Measurements from ENCODE around the gene ANLN. TPM values are rescaled to one million over a fixed set of nuclear protein-coding genes. Genes with fewer than 3 reads are reported as not detected.
A peak's percentile ranks its signal among the peaks of the same experiment; 100 is the strongest.

The ANLN gene, protein sequence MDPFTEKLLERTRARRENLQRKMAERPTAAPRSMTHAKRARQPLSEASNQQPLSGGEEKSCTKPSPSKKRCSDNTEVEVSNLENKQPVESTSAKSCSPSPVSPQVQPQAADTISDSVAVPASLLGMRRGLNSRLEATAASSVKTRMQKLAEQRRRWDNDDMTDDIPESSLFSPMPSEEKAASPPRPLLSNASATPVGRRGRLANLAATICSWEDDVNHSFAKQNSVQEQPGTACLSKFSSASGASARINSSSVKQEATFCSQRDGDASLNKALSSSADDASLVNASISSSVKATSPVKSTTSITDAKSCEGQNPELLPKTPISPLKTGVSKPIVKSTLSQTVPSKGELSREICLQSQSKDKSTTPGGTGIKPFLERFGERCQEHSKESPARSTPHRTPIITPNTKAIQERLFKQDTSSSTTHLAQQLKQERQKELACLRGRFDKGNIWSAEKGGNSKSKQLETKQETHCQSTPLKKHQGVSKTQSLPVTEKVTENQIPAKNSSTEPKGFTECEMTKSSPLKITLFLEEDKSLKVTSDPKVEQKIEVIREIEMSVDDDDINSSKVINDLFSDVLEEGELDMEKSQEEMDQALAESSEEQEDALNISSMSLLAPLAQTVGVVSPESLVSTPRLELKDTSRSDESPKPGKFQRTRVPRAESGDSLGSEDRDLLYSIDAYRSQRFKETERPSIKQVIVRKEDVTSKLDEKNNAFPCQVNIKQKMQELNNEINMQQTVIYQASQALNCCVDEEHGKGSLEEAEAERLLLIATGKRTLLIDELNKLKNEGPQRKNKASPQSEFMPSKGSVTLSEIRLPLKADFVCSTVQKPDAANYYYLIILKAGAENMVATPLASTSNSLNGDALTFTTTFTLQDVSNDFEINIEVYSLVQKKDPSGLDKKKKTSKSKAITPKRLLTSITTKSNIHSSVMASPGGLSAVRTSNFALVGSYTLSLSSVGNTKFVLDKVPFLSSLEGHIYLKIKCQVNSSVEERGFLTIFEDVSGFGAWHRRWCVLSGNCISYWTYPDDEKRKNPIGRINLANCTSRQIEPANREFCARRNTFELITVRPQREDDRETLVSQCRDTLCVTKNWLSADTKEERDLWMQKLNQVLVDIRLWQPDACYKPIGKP
- polyA plus RNA-seq (2011; rRNA removed) (34.0 and 46.6 TPM in 2 replicates), polyA minus RNA-seq (2011; rRNA and poly(A)+ RNA removed) (63.2 and 89.2 TPM in 2 replicates)

GRCh38 chr7:36389371-36390198 is at the start of gene ANLN:
Gene ANLN (plus strand): TSS chr7:36389862. CDS start chr7:36390027, 165 bp downstream.
- Histone ChIP-seq H3K27ac (ENCODE audit: low read depth, low read length) (peak within 1 kb of the TSS; percentile 49), H3K9me3 (ENCODE audit: control insufficient read depth, insufficient read depth, low read length) (no peaks in the 10 kb centered on the region), H3K27me3 (ENCODE audit: control insufficient read depth, insufficient read depth, low read length) (no peaks in the 10 kb centered on the region), H3K4me3 (ENCODE audit: low read depth, low read length) (peak within 1 kb of the TSS; percentile 86)
- DNase-seq (ENCODE audit: low read depth, low spot score), result peak; percentile 79
- CTCF ChIA-PET, result interaction anchor here (0.8 to 4.9 kb wide), 3 partner anchors 23 to 51 kb away, joined by 3 to 31 read pairs (median 19); a partner anchor contains a TSS
- POLR2A ChIA-PET, result interaction anchor here (0.6 to 2.0 kb wide), 5 partner anchors 11 to 701 kb away, joined by 3 to 6 read pairs (median 3); partner anchors contain the start of gene SEPTIN7
- TF ChIP-seq, protein P1, sequence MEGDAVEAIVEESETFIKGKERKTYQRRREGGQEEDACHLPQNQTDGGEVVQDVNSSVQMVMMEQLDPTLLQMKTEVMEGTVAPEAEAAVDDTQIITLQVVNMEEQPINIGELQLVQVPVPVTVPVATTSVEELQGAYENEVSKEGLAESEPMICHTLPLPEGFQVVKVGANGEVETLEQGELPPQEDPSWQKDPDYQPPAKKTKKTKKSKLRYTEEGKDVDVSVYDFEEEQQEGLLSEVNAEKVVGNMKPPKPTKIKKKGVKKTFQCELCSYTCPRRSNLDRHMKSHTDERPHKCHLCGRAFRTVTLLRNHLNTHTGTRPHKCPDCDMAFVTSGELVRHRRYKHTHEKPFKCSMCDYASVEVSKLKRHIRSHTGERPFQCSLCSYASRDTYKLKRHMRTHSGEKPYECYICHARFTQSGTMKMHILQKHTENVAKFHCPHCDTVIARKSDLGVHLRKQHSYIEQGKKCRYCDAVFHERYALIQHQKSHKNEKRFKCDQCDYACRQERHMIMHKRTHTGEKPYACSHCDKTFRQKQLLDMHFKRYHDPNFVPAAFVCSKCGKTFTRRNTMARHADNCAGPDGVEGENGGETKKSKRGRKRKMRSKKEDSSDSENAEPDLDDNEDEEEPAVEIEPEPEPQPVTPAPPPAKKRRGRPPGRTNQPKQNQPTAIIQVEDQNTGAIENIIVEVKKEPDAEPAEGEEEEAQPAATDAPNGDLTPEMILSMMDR (IDR thresholded peaks at IDR 0.05; ENCODE audit: low read depth, low read length), result no peak

- POLR2A ChIA-PET, result no interaction called here
- CTCF ChIA-PET, result interaction anchor here (0.6 to 1.7 kb wide), 2 partner anchors 8 to 24 kb away, joined by 6 to 8 read pairs; no protein-coding TSS in a partner anchor
- peaks cover 3% of the 10 kb centered on the region for H3K27me3 ChIP-seq (ENCODE audit: control insufficient read depth, insufficient read depth, low read length)
Observed at GRCh38 chr7:36343548-36343947, 46.1 kb upstream of the ANLN start.

GRCh38 chr7:36344622-36345021 is 45.0 kb upstream of the ANLN start:
- Histone ChIP-seq H3K9me3 (ENCODE audit: control insufficient read depth, insufficient read depth, low read length) (no peaks in the 10 kb centered on the region), H3K4me3 (ENCODE audit: low read depth, low read length) (no peak overlapping the region), H3K27me3 (ENCODE audit: control insufficient read depth, insufficient read depth, low read length) (peaks cover 3% of the 10 kb centered on the region), H3K27ac (ENCODE audit: low read depth, low read length) (no peak overlapping the region)
- TF ChIP-seq, protein P1 (IDR thresholded peaks at IDR 0.05; ENCODE audit: low read depth, low read length), result no peak
- no peak for DNase-seq (ENCODE audit: low read depth, low spot score)
- ChIA-PET CTCF (no interaction called here), POLR2A (no interaction called here)

More at GRCh38 chr7:36343548-36343947, 46.1 kb upstream of the ANLN start:
- Histone ChIP-seq H3K9me3 (ENCODE audit: control insufficient read depth, insufficient read depth, low read length) (no peaks in the 10 kb centered on the region), H3K4me3 (ENCODE audit: low read depth, low read length) (no peak overlapping the region), H3K27ac (ENCODE audit: low read depth, low read length) (no peak overlapping the region)
- TF ChIP-seq, protein P1 (IDR thresholded peaks at IDR 0.05; ENCODE audit: low read depth, low read length), result no peak
- no peak for DNase-seq (ENCODE audit: low read depth, low spot score)

DNA sequence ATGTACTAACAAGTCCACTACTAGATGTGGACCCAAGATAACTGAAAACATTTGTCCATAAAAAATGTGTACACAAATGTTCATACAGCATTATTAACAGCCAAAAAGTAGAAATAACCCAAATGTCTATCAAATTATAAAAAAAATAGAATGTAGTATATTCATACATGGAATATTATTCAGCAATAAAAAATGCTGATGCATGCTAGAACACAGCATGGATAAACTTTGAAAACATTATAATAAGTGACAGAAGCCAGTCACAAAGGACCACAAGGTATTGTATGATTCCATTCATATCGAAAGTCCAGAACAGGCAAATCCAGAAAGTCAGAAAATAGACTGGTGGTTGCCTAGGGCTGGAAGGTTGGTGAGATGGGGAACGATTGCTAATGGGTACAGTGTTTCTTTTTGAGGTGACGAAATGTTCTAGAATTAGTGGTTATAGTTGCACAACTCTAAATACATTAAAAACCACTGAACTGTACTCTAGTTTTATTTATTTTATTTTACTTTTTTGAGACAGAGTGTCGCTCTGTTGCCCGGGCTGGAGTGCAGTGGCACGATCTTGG is 43.3 kb upstream of the ANLN start:
- no peaks in the 10 kb centered on the region for H3K9me3 ChIP-seq (ENCODE audit: control insufficient read depth, insufficient read depth, low read length)
- no peak for DNase-seq (ENCODE audit: low read depth, low spot score)
- no peak overlapping the region for H3K27ac ChIP-seq (ENCODE audit: low read depth, low read length)
- CTCF ChIA-PET, result interaction anchor here (2.8 kb wide), 1 partner anchor 20 kb away, joined by 15 read pairs; a partner anchor contains a TSS
- TF ChIP-seq, protein P1 (IDR thresholded peaks at IDR 0.05; ENCODE audit: low read depth, low read length), result no peak
- H3K4me3 ChIP-seq (ENCODE audit: low read depth, low read length), result no peak overlapping the region
- POLR2A ChIA-PET, result no interaction called here
- H3K27me3 ChIP-seq (ENCODE audit: control insufficient read depth, insufficient read depth, low read length), result peaks cover 3% of the 10 kb centered on the region
